Endodermal cell (in vitro differentiated cells): ENCODE data around the gene CD247. TPM values are rescaled to one million over a fixed set of nuclear protein-coding genes. Genes with fewer than 3 reads are reported as not detected.

ENCODE experiments used
- DNase-seq: peaks from one replicate; pipeline ENCODE4 v3.0.0-alpha.2; 2017
- H3K27ac ChIP-seq: 2 replicates; pipeline ENCODE4 v1.5.1; 2013; ENCODE audit warnings: mild to moderate bottlenecking, low read depth, low read length, moderate library complexity
- H3K27me3 ChIP-seq: 2 replicates; pipeline ENCODE4 v1.6.1; 2013; ENCODE audit warnings: mild to moderate bottlenecking, low read length, moderate library complexity; ENCODE audit not compliant: insufficient read depth, control insufficient read depth, poor library complexity, severe bottlenecking
- H3K36me3 ChIP-seq: 2 replicates; pipeline ENCODE4 v1.7.0; 2013; ENCODE audit warnings: mild to moderate bottlenecking, low read length, moderate library complexity; ENCODE audit not compliant: control insufficient read depth, insufficient read depth
- H3K4me1 ChIP-seq: one replicate; pipeline ENCODE4 v1.7.0; 2013; ENCODE audit warnings: low read length; ENCODE audit not compliant: control insufficient read depth, insufficient read depth
- H3K4me3 ChIP-seq: 2 replicates; pipeline ENCODE4 v1.5.1; 2013; ENCODE audit warnings: mild to moderate bottlenecking, low read length, moderate library complexity
- H3K9ac ChIP-seq: 2 replicates; pipeline ENCODE4 v1.6.1; 2013; ENCODE audit warnings: mild to moderate bottlenecking, low read length, moderate library complexity; ENCODE audit not compliant: poor library complexity, severe bottlenecking; ENCODE audit errors: extremely low read depth
- H3K9me3 ChIP-seq: 2 replicates; pipeline ENCODE4 v1.6.1; 2013; ENCODE audit warnings: mild to moderate bottlenecking, low read length, moderate library complexity; ENCODE audit not compliant: control insufficient read depth
- H3K27ac Mint-ChIP-seq: 2 replicates; pipeline ENCODE4 v1.8.0; 2020; ENCODE audit warnings: mixed read lengths
- H3K27me3 Mint-ChIP-seq: 2 replicates; pipeline ENCODE4 v1.8.0; 2021; ENCODE audit warnings: mild to moderate bottlenecking, mixed read lengths; ENCODE audit not compliant: insufficient read depth
- H3K36me3 Mint-ChIP-seq: 2 replicates; pipeline ENCODE4 v1.8.0; 2020; ENCODE audit warnings: low read depth, mixed read lengths
- H3K4me1 Mint-ChIP-seq: 2 replicates; pipeline ENCODE4 v1.8.0; 2020; ENCODE audit warnings: mixed read lengths
- H3K4me3 Mint-ChIP-seq: 2 replicates; pipeline ENCODE4 v1.8.0; 2020; ENCODE audit warnings: mild to moderate bottlenecking, moderate library complexity, mixed read lengths
- H3K9me3 Mint-ChIP-seq: 2 replicates; pipeline ENCODE4 v1.8.0; 2020; ENCODE audit warnings: mild to moderate bottlenecking, mixed read lengths
- WGBS, 2 experiments: methylation state at CpG; one replicate each; pipeline versions ENCODE4 v1.1.5 to v1.1.7; 2013; ENCODE audit warnings: missing lambda C conversion rate in 2 of 2, mixed read lengths in 1 of 2; ENCODE audit not compliant: insufficient coverage in 1 of 2, insufficient read length in 1 of 2; 5-methylcytosine and 5-hydroxymethylcytosine counted together
- long read RNA-seq, 4 experiments: library from polyadenylated mRNA in 2 of 4; library from RNA in 1 of 4; library from capped mRNA in 1 of 4; stranded (forward) in 3 of 4; unstranded in 1 of 4; transcript quantifications; one replicate each; pipeline ENCODE4 v2.0.0, GENCODE V29; 2020 to 2021; ENCODE audit warnings: inconsistent platforms in 1 of 4
- polyA plus RNA-seq, 2 experiments: library from polyadenylated mRNA; stranded (reverse); fragments of 50-300 nt; gene quantifications; one replicate each; pipeline ENCODE4 v1.2.3, GENCODE V29; 2013
- total RNA-seq, 2 donors: library from RNA; stranded (reverse); fragmentation: NEBNext Ultra II Directional in 1 of 2; extraction: Animal tissue kit (Norgen Biotek cat#: 25700) in 1 of 2; gene quantifications; 2 replicates in 1 of 2; 3 replicates in 1 of 2; pipeline ENCODE4 v1.2.1, GENCODE V29; 2021
- TF ChIP-seq, protein P1 (sequence below): fragments of 200-600 bp; sonication (generic); conservative IDR thresholded peaks from 2 replicates; pipeline ENCODE4 v1.5.0; 2021; ENCODE audit warnings: antibody characterized with exemption, mild to moderate bottlenecking

The CD247 gene
- total RNA-seq, result under 1 TPM; 0.46 to 0.55 TPM
- 0.36 TPM for polyA plus RNA-seq (2013, experiment 1 of 2)
- polyA plus RNA-seq (2013, experiment 2 of 2), result 0.50 TPM
- long read RNA-seq, experiment 1, result 0 reads
- long read RNA-seq, experiment 2, result 0 reads
- long read RNA-seq, experiment 3, partial matches to known transcripts, result 0 of 2 reads
- long read RNA-seq, experiment 3, other reads (novel, unspliced or antisense), result 1 of 2 reads
- long read RNA-seq, experiment 4, result 0 reads

DNA sequence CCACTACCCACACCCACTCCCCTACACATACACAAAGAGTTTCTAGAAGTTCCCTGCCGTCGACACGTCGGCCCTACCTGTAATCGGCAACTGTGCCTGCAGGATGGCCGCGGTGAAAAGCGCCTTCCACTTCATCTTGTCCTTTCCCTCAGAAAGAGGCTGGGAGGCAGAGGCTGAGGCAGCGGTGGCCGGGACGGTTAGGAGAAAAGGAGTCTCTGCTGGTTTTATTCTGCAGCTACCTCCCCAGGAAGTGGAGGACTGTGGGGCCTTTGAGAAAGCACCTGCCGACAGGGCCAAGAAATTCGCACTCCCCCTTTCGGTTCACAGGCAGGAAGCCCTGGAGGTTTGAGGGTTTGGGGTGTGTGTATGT is at the start of gene CD247:
CD247 (minus strand) TSS at position 199 of the 370 bp plus-strand sequence; CDS start at position 135, 64 bp downstream.
- Mint-ChIP-seq H3K4me3 (no peak within 1 kb of the TSS), H3K27ac (no peak within 1 kb of the TSS), H3K27me3 (no peaks in the 10 kb centered on the region), H3K36me3 (no peaks in the 10 kb centered on the region), H3K9me3 (peaks cover under 1% of the 10 kb centered on the region), H3K4me1 (no peaks in the 10 kb centered on the region)
- Histone ChIP-seq H3K4me3 (no peak within 1 kb of the TSS), H3K9ac (no peak within 1 kb of the TSS), H3K4me1 (no peaks in the 10 kb centered on the region), H3K9me3 (no peaks in the 10 kb centered on the region), H3K27ac (no peak within 1 kb of the TSS), H3K36me3 (no peaks in the 10 kb centered on the region), H3K27me3 (no peaks in the 10 kb centered on the region)
- 91 to 100% methylated on average over 1 to 14 of the region's 14 CpGs for WGBS, 2 experiments
- DNase-seq, result no peak
- TF ChIP-seq, protein P1, sequence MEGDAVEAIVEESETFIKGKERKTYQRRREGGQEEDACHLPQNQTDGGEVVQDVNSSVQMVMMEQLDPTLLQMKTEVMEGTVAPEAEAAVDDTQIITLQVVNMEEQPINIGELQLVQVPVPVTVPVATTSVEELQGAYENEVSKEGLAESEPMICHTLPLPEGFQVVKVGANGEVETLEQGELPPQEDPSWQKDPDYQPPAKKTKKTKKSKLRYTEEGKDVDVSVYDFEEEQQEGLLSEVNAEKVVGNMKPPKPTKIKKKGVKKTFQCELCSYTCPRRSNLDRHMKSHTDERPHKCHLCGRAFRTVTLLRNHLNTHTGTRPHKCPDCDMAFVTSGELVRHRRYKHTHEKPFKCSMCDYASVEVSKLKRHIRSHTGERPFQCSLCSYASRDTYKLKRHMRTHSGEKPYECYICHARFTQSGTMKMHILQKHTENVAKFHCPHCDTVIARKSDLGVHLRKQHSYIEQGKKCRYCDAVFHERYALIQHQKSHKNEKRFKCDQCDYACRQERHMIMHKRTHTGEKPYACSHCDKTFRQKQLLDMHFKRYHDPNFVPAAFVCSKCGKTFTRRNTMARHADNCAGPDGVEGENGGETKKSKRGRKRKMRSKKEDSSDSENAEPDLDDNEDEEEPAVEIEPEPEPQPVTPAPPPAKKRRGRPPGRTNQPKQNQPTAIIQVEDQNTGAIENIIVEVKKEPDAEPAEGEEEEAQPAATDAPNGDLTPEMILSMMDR, result no peak

DNA sequence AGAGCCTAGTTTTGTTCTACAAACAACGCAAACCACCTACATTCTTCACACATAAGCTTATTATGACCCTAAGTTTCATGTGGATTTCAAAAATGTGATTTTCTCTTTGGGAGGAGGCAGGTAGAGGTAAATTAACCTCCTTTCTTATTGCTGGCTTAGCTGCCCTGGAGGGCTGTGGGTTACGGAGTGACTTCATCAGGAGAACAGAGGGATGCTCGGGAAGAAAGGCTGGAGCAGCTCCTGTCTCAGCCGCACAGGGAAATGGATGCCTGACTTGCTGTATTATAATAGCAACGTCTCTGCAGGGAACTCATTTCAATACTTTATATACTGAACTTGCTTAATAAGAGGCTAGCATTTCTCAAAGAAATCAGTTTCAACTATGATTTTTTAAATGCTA is 49.3 kb upstream of the CD247 start:
- H3K27me3 ChIP-seq, result no peaks in the 10 kb centered on the region
- H3K9me3 ChIP-seq, result no peaks in the 10 kb centered on the region
- TF ChIP-seq, protein P1, result no peak
- H3K9ac ChIP-seq, result no peak overlapping the region
- Mint-ChIP-seq H3K4me3 (no peak overlapping the region), H3K9me3 (peaks cover 6% of the 10 kb centered on the region), H3K36me3 (no peaks in the 10 kb centered on the region), H3K4me1 (peaks cover 7% of the 10 kb centered on the region), H3K27me3 (peaks cover 4% of the 10 kb centered on the region), H3K27ac (no peak overlapping the region)
- H3K36me3 ChIP-seq, result no peaks in the 10 kb centered on the region
- H3K27ac ChIP-seq, result no peak overlapping the region
- H3K4me1 ChIP-seq, result no peaks in the 10 kb centered on the region
- DNase-seq, result no peak
- WGBS, 2 experiments, result 74 to 88% methylated on average over 3 to 5 of the region's 5 CpGs
- H3K4me3 ChIP-seq, result no peak overlapping the region

DNA sequence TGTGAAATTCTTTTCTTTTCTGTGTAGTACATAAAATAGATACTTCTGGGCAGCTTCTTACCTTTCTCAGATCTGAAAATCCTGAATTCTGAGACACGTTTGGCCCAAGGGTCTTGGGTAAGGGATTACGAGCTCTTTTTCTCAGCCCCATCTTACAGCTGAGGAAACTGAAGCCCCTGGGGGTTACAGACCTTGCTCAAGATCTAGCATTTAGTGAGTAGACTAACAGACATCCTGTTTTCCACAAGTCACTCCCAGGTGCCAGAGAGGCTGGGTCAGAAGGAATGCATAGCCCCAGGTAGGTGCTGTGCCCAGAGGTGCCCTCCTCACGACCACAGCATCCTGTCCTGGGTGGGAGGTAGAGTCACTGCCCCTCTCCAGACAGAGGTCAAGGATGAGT is 48.4 kb upstream of the CD247 start:
- Histone ChIP-seq H3K27me3 (no peaks in the 10 kb centered on the region), H3K4me1 (no peaks in the 10 kb centered on the region), H3K4me3 (no peak overlapping the region), H3K27ac (no peak overlapping the region), H3K36me3 (no peaks in the 10 kb centered on the region), H3K9ac (no peak overlapping the region), H3K9me3 (no peaks in the 10 kb centered on the region)
- WGBS, 2 experiments, result 92 to 100% methylated on average over 1 to 3 of the region's 3 CpGs
- DNase-seq, result no peak
- no peak overlapping the region for H3K4me3 Mint-ChIP-seq
- H3K9me3 Mint-ChIP-seq, result peaks cover 4% of the 10 kb centered on the region
- peaks cover 7% of the 10 kb centered on the region for H3K4me1 Mint-ChIP-seq
- no peaks in the 10 kb centered on the region for H3K36me3 Mint-ChIP-seq
- peak overlapping the region; percentile 64 for H3K27ac Mint-ChIP-seq
- TF ChIP-seq, protein P1, result no peak
- peaks cover 4% of the 10 kb centered on the region for H3K27me3 Mint-ChIP-seq
